HTERT RPE-1 (cell line): ENCODE measurements around the gene UNC93B1.

ENCODE experiments used
- in situ Hi-C: fragments of 300-500 bp; cut with MboI; formaldehyde crosslinking; loops from 4 replicates; pipeline ENCODE4 v1.14.3; 2020; ENCODE audit warnings: low sequenced_read_pairs

UNC93B1 gene

DNA sequence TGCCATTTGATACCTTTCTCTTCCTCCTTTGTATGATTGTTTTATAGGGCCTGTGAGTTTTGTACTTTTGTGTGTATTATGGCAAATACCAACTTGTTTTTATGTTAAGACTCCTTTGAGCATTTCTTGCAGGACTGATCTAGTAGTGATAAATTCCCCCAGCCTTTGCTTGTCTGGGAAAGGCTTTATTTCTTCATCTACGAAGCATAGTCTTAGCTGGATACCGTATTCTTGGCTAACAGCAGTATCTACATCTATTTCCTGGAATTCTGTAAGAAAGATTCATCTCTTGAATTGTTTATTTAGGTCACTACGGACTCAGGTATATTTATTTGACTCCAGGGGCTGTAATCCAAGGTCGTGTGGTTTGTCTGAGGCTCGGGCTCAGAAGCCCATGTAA is 20.6 kb upstream of the UNC93B1 start:
- in situ Hi-C loops = no loop called here

DNA sequence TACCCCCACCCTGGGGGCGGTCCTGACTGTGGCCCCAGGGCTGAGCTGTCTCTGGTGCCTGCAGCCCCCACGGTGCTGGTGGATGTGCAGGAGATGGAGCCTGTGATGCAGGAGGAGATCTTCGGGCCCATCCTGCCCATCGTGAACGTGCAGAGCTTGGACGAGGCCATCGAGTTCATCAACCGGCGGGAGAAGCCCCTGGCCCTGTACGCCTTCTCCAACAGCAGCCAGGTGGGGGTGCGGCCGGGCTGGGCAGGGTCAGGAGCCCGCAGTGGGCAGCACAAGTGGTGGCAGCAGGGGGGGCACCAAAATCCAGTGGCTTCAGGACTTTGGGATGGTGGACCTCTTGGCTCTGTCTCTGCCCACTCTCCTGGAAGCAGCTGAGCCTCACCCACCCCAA is 18.6 kb upstream of the UNC93B1 start:
- in situ Hi-C loops = no loop called here

DNA sequence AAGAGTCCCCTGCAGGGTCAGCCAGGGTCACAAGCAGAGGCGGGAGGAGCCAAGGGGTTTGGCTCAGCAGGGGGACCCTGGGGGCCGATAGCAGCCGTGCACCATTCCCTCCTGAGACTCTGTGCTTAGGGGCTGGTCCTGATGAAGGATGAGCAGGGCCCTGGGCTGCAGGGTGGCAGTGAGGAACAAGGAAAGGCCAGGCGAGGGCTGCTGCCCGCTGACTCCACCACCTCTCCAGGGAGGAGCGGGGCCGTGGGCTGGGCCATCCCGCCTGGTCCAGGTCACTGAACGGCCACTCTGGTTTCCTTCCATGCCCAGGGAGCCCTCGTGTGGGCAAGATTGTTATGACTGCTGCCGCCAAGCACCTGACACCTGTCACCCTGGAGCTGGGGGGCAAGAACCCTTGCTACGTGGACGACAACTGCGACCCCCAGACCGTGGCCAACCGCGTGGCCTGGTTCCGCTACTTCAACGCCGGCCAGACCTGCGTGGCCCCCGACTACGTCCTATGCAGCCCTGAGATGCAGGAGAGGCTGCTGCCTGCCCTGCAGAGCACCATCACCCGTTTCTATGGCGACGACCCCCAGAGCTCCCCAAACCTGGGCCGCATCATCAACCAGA is 17.4 kb upstream of the UNC93B1 start:
- in situ Hi-C loops = no loop called here

DNA sequence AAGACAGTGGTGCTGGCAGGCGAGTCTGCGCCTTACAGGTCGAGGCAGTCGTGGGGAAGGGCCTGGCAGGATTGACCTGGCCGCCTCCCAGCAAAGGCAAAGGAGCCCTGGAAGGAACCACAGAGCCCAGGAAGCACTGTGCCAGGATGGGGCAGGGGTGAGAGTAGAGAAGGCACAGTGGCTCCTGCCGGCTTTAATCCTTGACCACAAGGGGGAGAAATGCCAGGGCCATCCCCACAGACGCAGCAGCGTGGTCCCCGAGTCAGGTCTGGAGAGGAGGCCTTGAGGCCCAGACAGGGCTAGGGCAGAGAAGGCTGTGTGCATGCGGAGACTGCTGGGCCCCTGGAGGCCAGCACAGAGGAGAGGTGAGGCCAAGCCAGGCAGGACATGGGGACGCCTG is 16.7 kb upstream of the UNC93B1 start:
- in situ Hi-C loops = no loop called here

DNA sequence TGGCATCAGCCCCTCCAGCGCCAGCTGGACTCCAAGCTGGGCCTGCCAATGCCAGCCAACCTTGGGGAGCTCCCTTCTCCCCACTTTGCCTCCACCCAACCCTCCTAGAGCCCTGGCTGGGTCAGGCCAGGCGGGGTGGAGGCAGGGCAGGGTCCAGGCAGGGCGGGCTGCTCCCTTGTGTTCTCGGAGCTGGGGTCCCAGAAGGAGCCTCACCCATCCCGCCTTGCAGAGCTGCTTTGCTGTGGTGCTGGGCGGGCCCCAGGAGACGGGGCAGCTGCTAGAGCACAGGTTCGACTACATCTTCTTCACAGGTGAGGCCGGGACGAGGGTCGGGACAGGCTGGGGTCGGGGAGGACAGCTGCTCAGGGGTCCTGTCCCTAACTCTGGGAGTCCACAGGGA is 15.6 kb upstream of the UNC93B1 start:
- in situ Hi-C loops = no loop called here

DNA sequence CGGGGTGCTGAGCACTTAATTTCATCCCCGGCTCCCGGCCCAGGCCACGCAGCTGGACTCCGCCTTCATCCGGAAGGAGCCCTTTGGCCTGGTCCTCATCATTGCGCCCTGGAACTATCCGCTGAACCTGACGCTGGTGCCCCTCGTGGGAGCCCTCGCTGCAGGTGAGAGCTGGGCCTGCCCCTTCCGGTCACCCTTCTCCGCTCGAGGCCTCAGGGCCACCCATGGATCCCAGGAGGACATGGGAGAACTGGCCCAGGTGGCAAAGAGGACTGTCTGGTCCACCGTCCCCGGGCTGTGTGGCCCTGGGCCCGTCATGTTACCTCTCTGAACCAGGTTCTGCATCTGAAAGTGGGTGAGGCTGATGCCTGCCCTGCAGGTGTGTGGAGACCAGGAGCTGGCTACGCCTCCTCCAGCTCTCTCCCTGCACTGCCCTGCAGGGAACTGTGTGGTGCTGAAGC is 14.9 kb upstream of the UNC93B1 start:
- in situ Hi-C loops = no loop called here

DNA sequence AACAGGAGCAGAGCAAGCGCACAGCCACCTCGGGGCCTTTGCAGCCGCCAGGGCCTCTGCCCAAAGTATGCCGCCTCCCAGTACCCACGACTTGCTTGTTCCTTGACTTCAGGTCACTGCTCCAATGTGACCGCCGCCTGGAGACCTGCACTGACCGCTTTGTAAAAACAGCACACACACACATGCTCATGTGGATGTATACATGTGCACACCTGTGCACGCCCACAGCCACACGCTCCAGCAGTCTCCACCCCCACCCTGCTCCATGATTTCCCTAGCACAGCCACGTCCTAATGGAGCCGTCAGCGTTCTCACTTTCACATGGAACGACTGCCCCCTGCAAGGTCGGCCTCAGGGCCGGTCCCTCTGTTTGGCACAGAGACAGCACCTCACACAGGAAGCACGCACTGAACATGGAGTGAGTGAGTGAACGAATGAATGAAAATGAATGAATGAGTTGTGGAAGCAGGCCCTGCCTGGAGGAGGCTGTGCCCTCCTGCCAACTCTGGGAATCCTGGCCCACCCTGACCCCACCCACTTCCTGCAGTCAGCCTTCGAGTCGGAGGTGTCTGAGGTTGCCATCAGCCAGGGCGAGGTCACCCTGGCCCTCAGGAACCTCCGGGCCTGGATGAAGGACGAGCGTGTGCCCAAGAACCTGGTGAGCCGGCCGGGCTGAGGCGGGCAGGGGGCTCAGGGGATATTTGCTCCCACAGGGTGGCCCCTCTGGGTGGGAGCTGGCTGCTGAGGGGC is 14.3 kb upstream of the UNC93B1 start:
- in situ Hi-C loops = no loop called here

DNA sequence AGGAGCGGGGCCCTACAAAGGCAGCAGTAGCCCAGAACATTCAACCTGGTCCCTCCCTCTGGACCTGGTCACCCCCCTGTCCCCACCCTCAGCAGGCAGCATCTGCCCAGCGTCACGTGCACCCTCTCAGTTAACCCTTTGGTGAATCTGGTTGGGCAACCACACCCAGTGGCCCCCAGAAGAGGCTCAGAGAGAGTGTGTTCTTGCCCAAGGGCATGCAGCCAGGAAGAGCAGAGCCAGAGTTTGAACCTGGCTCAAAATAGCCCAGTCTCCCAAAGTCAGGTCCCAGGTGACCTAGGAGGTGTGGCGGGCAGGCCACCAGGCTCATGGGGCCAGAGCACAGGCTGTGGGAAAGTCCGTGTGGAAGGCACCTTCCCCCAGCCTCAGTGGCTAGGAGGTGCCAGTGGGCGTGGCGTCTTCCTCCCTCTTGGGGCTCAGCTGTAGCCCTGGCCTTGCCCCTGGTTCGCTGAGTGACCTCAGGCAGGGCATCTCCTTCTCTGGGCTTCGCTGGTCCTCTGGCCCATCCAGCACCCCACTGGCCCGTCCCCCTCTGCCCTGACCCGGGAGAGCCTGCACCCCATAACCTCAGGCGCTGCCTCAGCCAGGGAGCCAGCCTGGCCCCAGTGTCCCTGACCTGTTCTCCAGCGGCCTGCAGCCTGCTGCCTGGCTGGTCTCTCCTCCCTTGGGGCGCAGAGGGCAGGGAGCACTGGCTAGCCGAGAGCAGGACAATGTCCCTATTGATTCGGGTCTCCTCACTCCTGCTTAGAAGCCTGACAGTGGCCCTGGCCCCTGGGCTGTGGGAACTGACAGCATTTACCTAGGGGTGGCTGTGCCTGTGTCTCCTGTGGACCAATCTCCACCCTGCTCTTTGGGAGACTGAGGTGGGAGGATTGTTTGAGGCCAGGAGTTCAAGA is 13.3 kb upstream of the UNC93B1 start:
- in situ Hi-C loops = no loop called here

DNA sequence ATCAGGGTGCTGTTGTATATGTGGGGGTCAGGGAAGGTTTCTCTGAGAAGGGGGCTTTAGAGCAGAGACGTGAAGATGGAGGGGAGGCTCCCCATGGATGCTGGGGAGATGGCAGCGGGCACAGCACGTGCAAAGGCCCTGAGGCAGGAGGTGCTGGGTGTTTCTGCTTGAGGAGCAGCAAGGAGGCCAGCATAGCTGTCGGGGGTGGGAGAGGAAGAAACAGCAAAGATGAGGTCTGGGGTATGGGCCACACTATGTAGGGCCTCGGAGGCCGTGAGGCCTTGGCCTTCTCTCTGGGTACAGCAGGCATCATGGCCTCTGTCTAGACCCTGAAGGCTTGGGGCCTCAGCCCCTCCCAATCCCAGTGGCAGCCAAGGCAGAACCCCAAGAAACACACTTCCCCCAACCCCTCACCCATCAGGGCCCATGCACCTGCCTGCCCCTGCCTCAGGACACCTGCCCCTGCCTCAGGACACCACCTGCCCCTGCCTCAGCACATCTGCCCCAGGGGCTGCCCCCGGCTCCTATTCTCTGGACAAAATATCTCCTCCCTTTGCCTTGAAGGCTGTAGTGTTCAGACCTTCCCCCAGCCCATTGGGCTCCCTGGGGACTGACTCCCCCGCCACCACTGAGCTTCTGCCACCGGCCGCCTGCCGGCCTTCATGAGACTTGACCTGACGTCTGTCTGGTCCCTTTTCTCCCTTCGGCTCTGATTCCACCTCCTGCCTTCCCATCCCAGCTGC is 12.4 kb upstream of the UNC93B1 start:
- in situ Hi-C loops = no loop called here

DNA sequence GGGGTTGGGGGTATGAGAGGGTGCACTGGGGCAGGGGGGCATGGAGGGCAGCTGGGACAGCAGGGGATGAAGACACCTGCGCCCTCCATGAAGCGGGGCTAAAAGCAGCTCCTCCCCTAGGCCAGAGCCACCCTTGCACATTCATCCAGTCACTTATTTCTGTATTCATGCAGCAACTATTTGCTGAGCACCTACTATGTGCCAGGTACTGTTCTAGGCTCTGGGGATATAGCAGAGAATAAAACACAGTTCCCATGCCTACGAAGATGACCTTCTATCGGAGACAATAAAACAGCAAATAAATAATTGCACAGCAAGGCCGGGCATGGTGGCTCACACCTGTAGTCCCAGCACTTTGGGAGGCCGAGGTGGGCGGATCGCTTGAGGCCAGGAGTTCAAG is 11.6 kb upstream of the UNC93B1 start:
- in situ Hi-C loops = no loop called here

DNA sequence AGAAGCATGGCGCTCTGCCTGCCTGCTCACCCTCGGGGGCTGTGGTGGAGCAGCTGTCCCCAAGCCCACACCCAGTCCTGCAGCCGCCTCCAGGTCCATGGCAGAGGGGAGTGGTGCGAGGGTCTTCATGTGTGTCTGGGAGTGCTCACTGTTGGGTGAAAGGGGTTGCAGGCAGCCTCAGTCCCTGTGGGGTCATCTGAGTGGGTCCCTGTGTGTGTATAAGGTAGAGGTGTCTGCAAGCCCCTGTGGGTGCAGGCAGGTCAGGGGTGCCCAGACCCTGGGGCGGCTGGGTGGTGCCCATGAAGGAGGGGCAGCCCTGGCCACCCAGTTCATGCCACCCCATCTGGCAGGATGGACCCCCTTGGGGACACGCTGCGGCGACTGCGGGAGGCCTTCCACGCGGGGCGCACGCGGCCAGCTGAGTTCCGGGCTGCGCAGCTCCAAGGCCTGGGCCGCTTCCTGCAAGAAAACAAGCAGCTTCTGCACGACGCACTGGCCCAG is 11.1 kb upstream of the UNC93B1 start:
- in situ Hi-C loops = no loop called here

DNA sequence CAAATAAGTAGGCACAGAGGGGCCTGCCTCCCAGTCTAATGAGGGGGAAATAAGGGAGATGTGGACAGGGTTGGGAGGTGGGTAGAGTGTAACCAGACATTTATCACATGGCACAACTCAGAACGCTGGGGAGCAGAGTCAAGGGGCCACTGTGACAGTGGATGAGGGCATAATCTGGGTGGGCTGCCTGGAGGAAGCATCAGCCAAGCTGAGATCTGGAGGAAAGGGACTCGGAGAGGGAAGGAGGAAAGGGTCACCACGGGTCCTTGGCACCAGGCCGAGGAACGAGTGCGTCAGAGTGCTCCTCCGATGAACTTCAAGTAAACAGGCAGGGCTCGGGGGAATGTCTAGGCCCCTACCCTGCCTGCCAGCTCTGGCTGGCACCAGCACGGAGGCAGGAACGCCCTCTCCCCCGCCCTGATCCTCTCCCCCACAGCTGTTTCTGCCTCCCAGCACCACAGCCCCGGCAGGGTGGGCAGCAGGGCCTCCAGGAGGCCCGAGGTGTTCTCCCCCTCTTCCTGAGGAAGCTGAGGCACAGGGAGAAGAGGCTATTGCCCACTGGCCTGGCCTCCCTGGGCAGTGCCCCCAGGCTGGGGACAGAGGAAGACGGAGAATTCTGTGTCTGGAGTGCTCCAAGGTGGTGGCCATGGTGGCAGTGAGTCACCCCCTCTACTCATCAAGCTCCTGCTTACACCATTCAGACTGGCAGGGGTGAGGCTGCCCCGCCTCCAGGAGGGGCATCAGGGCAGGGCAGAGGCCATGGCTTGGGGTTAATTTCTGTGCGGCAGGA is 10.5 kb upstream of the UNC93B1 start:
- in situ Hi-C loops = no loop called here

DNA sequence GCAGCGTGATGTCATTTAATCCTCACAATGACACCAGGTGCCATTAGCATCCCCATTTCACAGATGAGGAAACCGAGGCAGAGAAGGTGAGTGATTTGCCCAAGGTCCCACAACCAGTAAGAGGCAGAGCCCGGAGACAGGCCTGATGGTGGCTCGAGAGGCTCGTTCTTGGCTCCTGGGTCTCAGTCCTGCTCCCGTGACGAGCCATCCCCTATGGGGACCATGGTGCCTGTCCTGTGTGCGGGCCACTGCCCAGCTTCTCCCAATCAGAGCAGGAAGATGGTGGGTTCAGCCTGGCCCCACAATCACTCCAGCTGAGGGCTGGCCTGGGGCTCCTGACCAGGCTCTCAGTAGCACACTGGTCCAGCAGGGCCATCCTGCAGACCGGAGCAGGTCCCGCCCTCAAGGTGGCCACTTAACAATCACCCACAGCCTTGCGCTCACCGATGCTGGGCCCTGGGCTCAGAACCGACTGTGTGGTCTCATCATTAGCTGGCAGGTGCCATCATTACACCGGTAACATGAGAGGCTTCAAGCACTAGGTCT is 9.8 kb upstream of the UNC93B1 start:
- in situ Hi-C loops = no loop called here

DNA sequence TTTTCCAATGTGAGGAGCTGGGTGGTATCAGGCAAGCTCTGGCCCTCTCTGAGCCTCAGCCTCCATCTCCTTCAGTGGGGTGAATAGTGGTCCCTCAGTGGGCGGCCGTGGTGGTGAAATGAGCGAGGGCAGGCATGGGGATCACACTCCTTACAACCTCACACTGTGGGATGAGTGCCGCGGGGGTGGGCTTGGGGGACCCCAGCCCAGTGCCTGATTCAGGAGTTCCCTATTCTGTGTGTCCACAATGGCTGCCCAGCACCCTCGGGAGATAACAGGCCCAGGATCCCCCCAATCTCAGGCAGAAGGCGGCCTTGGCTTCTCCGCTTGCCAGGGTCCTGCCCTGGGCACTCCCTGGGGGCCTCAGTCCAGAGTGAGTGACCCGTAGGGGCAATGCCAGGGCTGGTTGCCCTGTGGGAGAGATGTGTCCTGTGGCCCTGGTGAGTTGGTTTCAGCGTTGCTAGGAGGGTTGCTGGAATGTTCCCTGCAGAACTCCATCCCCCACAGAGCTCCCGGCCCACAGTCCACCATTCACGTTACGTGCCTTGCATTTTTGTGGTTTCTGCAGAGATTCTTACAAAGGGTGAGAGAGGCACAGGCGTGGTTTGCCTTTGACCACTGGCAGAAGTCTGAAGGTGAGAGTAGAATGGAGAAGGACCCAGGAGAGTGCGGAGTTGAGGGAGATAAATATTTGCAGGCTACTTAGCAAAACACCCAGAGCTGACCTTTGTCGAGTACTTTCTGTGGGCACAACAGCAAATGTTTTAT is 9.1 kb upstream of the UNC93B1 start:
- in situ Hi-C loops = no loop called here

DNA sequence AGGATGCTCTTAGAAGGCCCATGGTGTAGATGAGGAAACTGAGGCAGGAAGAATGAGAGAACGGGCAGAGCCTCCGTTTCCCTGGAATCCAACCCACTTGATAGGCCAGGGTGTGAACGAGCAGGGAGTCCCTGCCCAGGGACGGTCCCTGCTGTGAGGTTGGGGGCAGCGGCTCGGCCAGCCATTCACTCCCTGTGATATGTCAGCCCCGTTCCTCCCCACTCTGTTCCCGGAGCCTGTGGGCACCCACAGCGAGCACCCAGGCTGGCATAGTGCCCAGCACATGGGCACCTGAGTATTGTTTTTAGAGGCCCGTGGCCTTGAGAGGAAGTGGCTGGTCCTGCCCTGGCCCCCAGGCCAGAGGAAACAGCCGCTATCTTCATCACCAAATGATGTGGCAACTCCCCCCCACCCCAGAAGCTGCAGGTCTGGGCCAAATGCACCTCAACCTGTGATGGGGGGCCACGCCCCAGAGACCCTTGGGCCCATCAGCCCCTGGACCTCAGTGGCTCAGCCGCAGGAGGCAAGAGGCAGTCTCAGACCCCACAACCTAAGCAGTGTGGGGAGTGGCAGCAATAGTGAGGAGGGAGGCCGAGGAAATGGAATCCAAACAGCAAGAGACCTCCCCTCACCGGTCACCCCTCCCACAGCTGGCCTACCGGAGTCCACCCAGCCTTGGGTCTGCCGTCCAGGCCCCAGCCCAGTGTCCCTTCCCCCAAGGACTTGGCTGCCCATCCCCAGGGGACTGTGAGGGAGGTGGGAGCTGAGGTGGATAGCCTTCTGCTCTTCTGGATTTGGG is 8.3 kb upstream of the UNC93B1 start:
- in situ Hi-C loops = no loop called here

DNA sequence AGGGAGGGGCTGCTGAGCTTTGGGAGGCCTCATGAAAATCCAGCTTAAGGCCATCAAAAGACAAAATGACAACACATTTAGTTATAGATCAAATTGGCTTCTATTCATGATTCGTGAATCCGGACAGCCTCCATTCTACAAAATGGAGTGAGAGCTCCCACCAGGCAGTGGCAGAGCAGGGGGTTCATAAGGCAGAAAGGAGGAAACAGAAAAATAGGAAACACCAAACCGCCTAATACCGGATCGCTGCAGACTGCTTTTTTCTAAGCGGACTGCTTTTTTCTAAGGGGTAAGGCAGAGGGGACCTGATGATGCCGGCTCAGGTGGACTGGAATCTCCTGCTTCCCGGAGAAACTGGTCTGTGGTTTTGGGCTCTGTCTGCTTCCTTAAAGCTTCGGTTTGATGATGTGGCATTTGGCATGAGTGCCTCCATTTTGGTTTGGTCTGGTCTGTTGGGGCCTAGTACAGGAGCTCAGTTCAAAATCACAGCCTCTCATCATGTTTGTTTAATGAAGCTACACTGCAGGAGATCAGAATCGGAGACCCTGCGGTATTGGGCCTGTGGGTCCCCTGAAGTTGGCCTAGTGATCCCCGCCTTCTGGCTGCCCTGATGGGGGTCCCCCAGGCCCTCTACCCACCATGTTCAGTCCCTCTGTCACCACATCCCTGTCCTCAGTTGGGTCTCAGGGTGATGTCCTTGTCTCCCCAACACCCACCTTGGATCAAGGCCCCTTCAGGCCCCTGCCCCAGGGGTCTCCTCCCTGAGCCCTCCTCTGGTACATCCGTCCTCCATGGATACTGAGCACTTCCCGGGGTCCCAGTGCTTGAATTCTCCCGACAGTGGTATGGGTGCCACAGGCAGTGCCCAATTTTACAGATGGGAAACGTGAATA is 7.4 kb upstream of the UNC93B1 start:
- in situ Hi-C loops = no loop called here
